HUES48 (cell line): ENCODE data around the gene LY6G6D.

ENCODE experiments used
- H3K27ac ChIP-seq: one replicate; pipeline ENCODE4 v1.7.0; 2013; ENCODE audit warnings: low read depth, low read length, inconsistent platforms
- H3K27me3 ChIP-seq: 2 replicates; pipeline ENCODE4 v1.6.1; 2013; ENCODE audit warnings: mild to moderate bottlenecking, low read length; ENCODE audit not compliant: control insufficient read depth, insufficient read depth
- H3K36me3 ChIP-seq: 2 replicates; pipeline ENCODE4 v1.6.1; 2013; ENCODE audit warnings: low read length; ENCODE audit not compliant: control insufficient read depth, insufficient read depth
- H3K4me1 ChIP-seq: 2 replicates; pipeline ENCODE4 v1.6.1; 2013; ENCODE audit warnings: mild to moderate bottlenecking, low read length; ENCODE audit not compliant: control insufficient read depth, insufficient read depth
- H3K4me3 ChIP-seq: 2 replicates; pipeline ENCODE4 v1.5.1; 2013; ENCODE audit warnings: mild to moderate bottlenecking, low read depth, low read length
- H3K9ac ChIP-seq: 2 replicates; pipeline ENCODE4 v1.6.1; 2013; ENCODE audit warnings: mild to moderate bottlenecking, low read depth, low read length, moderate library complexity
- H3K9me3 ChIP-seq: 2 replicates; pipeline ENCODE4 v1.6.1; 2013; ENCODE audit warnings: low read length; ENCODE audit not compliant: control insufficient read depth, insufficient read depth

Gene LY6G6D

GRCh38 chr6:31729979-31730630 lies 15.0 kb downstream of the LY6G6D start:
- Histone ChIP-seq H3K36me3 (peaks cover 55% of the 10 kb centered on the region), H3K4me1 (peaks cover 14% of the 10 kb centered on the region), H3K9ac (peak overlapping the region; percentile 67), H3K4me3 (peak overlapping the region; percentile 96), H3K27me3 (no peaks in the 10 kb centered on the region), H3K9me3 (no peaks in the 10 kb centered on the region), H3K27ac (peak overlapping the region; percentile 97)

DNA sequence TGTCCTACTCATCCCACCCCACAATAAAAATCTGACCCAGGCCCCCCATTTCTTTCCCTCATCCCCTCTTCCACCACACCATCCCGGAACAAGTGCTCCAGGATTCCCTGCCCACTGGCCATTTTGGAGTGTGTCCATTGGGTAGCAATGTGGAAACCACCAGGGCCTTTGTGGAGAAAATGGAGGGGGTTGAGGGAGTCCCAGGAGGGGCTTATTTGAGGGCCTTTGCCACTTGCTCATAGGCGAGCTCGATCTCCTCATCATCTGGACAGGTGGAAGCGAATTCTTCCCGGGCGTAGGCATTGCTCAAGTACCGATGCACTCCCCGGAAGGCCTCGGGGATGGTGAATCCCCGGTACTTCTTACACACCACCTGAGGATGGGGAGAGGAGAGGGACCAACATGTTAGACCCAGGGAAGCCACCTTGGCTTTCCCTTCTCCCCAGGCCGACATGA lies 15.5 kb downstream of the LY6G6D start:
- peak overlapping the region; percentile 96; the same call in 1 of the 2 replicates for H3K4me3 ChIP-seq
- H3K4me1 ChIP-seq, result peaks cover 14% of the 10 kb centered on the region
- peaks cover 55% of the 10 kb centered on the region for H3K36me3 ChIP-seq
- H3K27me3 ChIP-seq, result no peaks in the 10 kb centered on the region
- peak overlapping the region; percentile 97 for H3K27ac ChIP-seq
- no peaks in the 10 kb centered on the region for H3K9me3 ChIP-seq
- H3K9ac ChIP-seq, result no peak overlapping the region

DNA sequence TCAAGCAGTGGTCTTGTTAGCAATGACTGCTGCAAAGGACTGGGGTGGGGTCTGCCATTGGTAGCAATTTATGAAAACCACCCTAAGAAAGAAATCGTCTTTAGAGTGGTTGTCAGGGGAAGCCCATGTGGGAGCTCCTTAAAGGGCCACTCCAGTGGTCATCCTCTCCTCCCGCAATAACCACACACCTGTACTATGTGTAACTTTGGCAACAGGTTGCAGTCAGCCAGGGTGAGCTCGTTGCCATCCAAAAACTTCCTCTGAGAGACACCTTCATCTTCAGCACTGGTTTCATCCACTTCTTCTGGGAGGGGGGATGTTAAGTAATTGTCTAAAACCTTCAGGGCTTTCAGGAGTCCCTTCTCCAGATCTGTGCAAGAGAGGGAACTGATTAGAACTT lies 16.9 kb downstream of the LY6G6D start:
- no peak overlapping the region for H3K27ac ChIP-seq

DNA sequence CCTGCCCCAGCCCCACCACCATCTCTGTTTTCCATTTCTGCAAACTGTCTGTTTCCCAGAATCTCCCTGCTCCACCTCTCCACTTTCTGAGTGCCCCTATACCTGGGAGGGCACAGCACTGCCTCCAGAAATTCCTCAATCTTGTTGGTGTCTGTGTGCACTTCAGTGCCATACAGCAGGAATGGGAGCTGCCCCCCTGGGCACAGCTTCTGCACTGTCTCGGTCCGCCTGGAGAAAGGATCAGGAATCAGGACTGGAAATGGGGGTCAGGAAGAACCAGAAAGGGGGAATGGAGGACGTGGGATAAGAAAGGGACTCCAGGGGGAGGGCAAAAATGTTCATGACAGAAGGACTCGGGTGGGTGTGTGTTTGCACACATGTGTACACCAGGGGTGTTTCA lies 18.6 kb downstream of the LY6G6D start:
- peak overlapping the region; percentile 92 for H3K27ac ChIP-seq
- H3K4me1 ChIP-seq, result peaks cover 30% of the 10 kb centered on the region
- H3K27me3 ChIP-seq, result no peaks in the 10 kb centered on the region
- peaks cover 35% of the 10 kb centered on the region for H3K36me3 ChIP-seq
- H3K9me3 ChIP-seq, result no peaks in the 10 kb centered on the region
- H3K4me3 ChIP-seq, result no peak overlapping the region
- H3K9ac ChIP-seq, result 0 out of 2 replicates have a peak overlapping the region, but pooled peaks have one; percentile 11

More for the DNA sequence above, 16.9 kb downstream of the LY6G6D start:
- Histone ChIP-seq H3K27me3 (no peaks in the 10 kb centered on the region), H3K36me3 (peaks cover 43% of the 10 kb centered on the region), H3K4me1 (peaks cover 20% of the 10 kb centered on the region), H3K9ac (no peak overlapping the region), H3K4me3 (no peak overlapping the region), H3K9me3 (no peaks in the 10 kb centered on the region)

GRCh38 chr6:31734247-31734820 lies 19.2 kb downstream of the LY6G6D start:
- Histone ChIP-seq H3K4me3 (peak overlapping the region; percentile 83), H3K27ac (peak overlapping the region; percentile 92), H3K9me3 (no peaks in the 10 kb centered on the region), H3K4me1 (peaks cover 34% of the 10 kb centered on the region), H3K27me3 (no peaks in the 10 kb centered on the region), H3K36me3 (peaks cover 35% of the 10 kb centered on the region), H3K9ac (0 out of 2 replicates have a peak overlapping the region, but pooled peaks have one; percentile 11)

GRCh38 chr6:31734821-31735406 lies 19.8 kb downstream of the LY6G6D start:
- Histone ChIP-seq H3K27me3 (no peaks in the 10 kb centered on the region), H3K4me1 (peaks cover 35% of the 10 kb centered on the region), H3K27ac (peak overlapping the region; percentile 92), H3K9ac (peak overlapping the region; percentile 64), H3K4me3 (peak overlapping the region; percentile 83), H3K9me3 (no peaks in the 10 kb centered on the region), H3K36me3 (peaks cover 35% of the 10 kb centered on the region)

- Histone ChIP-seq H3K4me1 (peaks cover 34% of the 10 kb centered on the region), H3K4me3 (peak within 1 kb of the TSS; percentile 83)
Observed at GRCh38 chr6:31736021-31736767, 21.0 kb downstream of the LY6G6D start, which contains the start of gene CLIC1. TSS of gene CLIC1 (minus strand) at chr6:31736530. CDS start at chr6:31736300, 230 bp downstream.

DNA sequence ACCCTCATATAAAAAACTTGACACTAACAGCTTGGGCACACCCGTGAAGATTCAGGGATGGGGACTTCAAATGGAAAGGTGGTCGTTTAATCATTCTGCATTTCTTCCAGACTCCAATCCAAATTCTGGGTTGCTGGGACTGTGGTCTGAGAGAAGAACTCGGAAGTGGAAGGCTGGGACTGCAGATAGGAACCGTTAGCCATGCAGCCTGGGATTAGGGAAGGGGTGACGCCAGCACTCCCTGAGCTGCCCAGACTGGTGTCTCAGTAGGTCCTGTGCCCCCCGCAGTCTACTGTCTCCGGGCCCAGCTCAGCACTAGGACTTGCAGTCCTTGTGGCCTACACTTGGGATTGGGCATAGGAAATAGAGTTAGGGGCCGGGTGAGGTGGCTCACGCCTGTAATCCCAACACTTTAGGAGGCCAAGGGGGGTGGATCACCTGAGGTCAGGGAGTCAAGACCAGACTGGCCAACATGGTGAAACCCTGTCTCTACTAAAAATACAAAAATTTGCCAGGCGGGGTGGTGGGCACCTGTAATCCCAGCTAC lies 21.7 kb downstream of the LY6G6D start:
- peaks cover 33% of the 10 kb centered on the region for H3K36me3 ChIP-seq
- H3K27ac ChIP-seq, result peak overlapping the region; percentile 92
- no peaks in the 10 kb centered on the region for H3K27me3 ChIP-seq
- H3K4me1 ChIP-seq, result peaks cover 34% of the 10 kb centered on the region
- no peaks in the 10 kb centered on the region for H3K9me3 ChIP-seq
- H3K9ac ChIP-seq, result no peak overlapping the region
- peak overlapping the region; percentile 83 for H3K4me3 ChIP-seq

More at GRCh38 chr6:31736021-31736767, 21.0 kb downstream of the LY6G6D start, which contains the start of gene CLIC1:
- Histone ChIP-seq H3K9ac (peak within 1 kb of the TSS; percentile 64), H3K27ac (peak within 1 kb of the TSS; percentile 92), H3K27me3 (no peaks in the 10 kb centered on the region), H3K36me3 (peaks cover 32% of the 10 kb centered on the region), H3K9me3 (no peaks in the 10 kb centered on the region)

- Histone ChIP-seq H3K4me1 (peaks cover 34% of the 10 kb centered on the region), H3K36me3 (peaks cover 29% of the 10 kb centered on the region), H3K4me3 (peak overlapping the region; percentile 3; the same call in 1 of the 2 replicates), H3K9me3 (no peaks in the 10 kb centered on the region), H3K9ac (no peak overlapping the region), H3K27me3 (no peaks in the 10 kb centered on the region), H3K27ac (peak overlapping the region; percentile 92)
Observed at GRCh38 chr6:31737315-31737990, 22.3 kb downstream of the LY6G6D start.
